Cardiac fibroblast (primary cell): ENCODE results near the gene OR1J2.
A peak's percentile ranks its signal among the peaks of the same experiment; 100 is the strongest.
"Not testable (repeated sequence)": the region's sequence is repeated elsewhere in the genome, so short reads cannot be mapped to it uniquely, and the experiment has no call there.

Experiments used
- DNase-seq, 2 donors: peaks; one replicate each; pipeline versions ENCODE4 v3.0.0 to v3.0.0-alpha.2; 2010; ENCODE audit warnings: low read depth in 2 of 2
- H3K4me3 ChIP-seq, 2 donors: replicated peaks in 1 of 2; 1 replicate in 1 of 2; 2 replicates in 1 of 2; pipeline ENCODE4 v1.5.1; 2011; ENCODE audit warnings: low read depth in 2 of 2, low read length in 2 of 2, mild to moderate bottlenecking in 2 of 2, moderate library complexity in 1 of 2
- CTCF ChIP-seq: IDR thresholded peaks from one replicate; pipeline ENCODE4 v1.5.1; 2011; ENCODE audit warnings: low read depth, mild to moderate bottlenecking, low read length, inconsistent platforms

Gene OR1J2

GRCh38 chr9:122518841-122519240, 8.2 kb downstream of the OR1J2 start, which contains the start of gene OR1J4:
TSS of gene OR1J4 (plus strand) at chr9:122519141. CDS start at chr9:122519141, 0 bp downstream.
- H3K4me3 ChIP-seq: no peak within 1 kb of the TSS
- TF ChIP-seq CTCF: no peak
- DNase-seq: no peak

GRCh38 chr9:122519376-122519775, 8.8 kb downstream of the OR1J2 start:
- DNase-seq: no peak
- no peak for TF ChIP-seq CTCF
- H3K4me3 ChIP-seq: no peak overlapping the region

DNA sequence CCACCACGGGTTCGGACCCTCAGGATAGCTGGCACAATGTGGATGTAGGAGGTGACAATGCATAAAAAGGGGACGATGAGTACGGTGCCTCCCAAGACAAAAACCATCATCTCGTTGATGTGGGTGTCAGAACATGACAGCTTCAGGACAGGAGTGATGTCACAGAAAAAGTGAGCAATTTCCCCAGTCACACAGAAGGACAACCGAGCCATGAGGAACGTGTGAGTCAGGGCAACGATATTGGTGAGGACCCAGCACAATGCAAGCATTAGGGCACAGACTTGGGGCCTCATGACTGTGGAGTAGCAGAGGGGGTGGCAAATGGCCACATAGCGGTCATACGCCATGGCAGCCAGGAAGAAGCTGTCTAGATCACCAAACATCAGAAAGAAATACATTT, 16.0 kb downstream of the OR1J2 start:
- no peak for TF ChIP-seq CTCF
- no peak for DNase-seq
- no peak overlapping the region for H3K4me3 ChIP-seq

- TF ChIP-seq CTCF: no peak
- DNase-seq: no peak
- no peak within 1 kb of the TSS for H3K4me3 ChIP-seq
These were observed 16.6 kb downstream of the OR1J2 start, which contains the start of gene OR1N1 for GRCh38 chr9:122527193-122527592. TSS of gene OR1N1 (minus strand) at chr9:122527293. CDS start at chr9:122527293, 0 bp downstream.

GRCh38 chr9:122531157-122531556, 20.6 kb downstream of the OR1J2 start:
- H3K4me3 ChIP-seq: not testable (repeated sequence)

DNA sequence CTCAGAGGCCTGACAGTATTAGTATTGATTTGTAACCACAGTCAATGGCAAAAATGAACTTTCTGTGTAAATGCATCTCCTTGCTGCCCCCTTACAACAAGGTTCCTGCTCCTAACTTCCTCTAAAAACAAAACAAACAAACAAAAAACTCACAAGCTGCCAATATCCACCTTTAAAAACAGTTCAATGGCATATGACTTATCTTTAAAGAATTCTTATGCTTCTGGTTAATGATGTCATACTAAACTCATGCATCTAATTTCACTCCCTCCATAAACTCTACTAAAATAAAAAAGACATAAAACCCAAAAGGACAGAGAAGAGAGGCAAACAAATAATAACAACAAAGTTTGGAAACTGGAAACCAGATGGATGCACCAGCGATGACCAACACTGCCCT, 25.5 kb downstream of the OR1J2 start:
- H3K4me3 ChIP-seq: no peak overlapping the region
- peak in 1 of 2 donors; percentile 0 for DNase-seq
- TF ChIP-seq CTCF: no peak

More at GRCh38 chr9:122531157-122531556, 20.6 kb downstream of the OR1J2 start:
- DNase-seq: not testable (repeated sequence)

GRCh38 chr9:122537066-122537465, 26.5 kb downstream of the OR1J2 start:
- DNase-seq, H3K4me3 ChIP-seq: not testable (repeated sequence)

DNA sequence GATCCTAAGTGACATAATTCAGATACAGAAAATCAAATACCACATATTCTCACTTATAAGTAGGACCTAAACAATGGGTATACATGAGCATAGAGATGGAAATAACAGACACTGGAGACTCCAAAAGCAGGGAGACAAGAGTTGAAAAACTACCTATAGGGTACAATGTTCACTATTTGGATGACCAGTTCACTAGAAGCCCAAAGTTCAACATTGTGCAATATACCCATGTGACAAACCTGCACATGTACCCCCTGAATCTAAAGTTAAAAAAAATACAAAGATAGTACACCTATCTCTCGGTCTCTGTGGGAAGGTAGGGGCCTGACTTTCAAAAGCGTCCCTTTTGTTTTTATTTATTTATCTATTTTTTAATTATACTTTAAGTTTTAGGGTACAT, 28.2 kb downstream of the OR1J2 start:
- DNase-seq: no peak
- no peak for TF ChIP-seq CTCF
- no peak overlapping the region for H3K4me3 ChIP-seq
